Measurements from ENCODE around the gene TCL1B.

DNA sequence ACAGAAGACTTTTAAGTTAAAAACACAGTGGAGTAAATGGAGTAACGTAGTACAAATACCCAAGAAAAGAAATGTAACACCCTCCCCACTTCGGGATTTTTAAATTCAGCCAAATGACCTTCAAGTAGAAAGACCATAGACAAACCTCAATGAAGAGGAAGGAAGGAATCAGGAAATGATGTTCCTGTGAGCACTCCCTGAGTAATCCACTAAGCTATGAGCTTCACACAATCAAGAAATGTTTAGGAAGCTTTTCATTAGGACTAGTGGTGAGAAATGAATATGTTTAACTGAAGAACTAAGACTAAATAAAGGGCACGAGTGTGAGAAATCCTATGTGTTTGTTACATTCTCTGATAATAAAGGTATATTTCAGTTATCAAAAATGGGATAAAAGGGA is 17.6 kb downstream of the TCL1B start:
- TF ChIP-seq, protein P1, sequence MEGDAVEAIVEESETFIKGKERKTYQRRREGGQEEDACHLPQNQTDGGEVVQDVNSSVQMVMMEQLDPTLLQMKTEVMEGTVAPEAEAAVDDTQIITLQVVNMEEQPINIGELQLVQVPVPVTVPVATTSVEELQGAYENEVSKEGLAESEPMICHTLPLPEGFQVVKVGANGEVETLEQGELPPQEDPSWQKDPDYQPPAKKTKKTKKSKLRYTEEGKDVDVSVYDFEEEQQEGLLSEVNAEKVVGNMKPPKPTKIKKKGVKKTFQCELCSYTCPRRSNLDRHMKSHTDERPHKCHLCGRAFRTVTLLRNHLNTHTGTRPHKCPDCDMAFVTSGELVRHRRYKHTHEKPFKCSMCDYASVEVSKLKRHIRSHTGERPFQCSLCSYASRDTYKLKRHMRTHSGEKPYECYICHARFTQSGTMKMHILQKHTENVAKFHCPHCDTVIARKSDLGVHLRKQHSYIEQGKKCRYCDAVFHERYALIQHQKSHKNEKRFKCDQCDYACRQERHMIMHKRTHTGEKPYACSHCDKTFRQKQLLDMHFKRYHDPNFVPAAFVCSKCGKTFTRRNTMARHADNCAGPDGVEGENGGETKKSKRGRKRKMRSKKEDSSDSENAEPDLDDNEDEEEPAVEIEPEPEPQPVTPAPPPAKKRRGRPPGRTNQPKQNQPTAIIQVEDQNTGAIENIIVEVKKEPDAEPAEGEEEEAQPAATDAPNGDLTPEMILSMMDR (IDR thresholded peaks at IDR 0.05): no peak
- no peak for TF ChIP-seq POLR2A (IDR thresholded peaks at IDR 0.05)

All from body of pancreas (tissue), 4 donors.